OCI-M1 (cell line): ENCODE data around the gene CLIC3.
"Not testable (repeated sequence)": the region's sequence is repeated elsewhere in the genome, so short reads cannot be mapped to it uniquely, and the experiment has no call there.

Experiments used
- DNase-seq: peaks from one replicate; lab custom pipeline; 2025; lab: John Stamatoyannopoulos, UW

Gene CLIC3

GRCh38 chr9:137017071-137017470, 20.7 kb upstream of the CLIC3 start:
- no peak for DNase-seq

GRCh38 chr9:137016436-137016835, 20.1 kb upstream of the CLIC3 start:
- DNase-seq, result no peak

DNA sequence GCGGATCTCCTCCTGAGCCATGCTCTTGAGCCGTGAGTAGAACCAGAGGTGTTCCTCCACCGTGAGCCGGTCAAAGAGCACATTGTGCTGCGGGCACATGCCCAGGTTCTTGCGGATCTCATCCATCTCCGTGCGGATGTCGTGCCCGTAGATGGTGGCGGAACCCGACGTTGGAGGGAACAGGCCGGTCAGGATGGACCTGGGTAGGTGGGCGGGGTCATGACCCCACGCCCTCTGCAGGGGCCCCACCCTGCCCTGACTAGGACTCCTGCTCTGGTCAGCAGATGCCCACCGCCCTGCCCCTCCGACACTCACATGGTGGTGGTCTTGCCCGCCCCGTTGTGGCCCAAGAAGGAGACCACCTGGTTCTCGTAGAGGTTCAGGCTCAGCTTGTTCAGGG, 19.6 kb upstream of the CLIC3 start:
- DNase-seq, result no peak

DNA sequence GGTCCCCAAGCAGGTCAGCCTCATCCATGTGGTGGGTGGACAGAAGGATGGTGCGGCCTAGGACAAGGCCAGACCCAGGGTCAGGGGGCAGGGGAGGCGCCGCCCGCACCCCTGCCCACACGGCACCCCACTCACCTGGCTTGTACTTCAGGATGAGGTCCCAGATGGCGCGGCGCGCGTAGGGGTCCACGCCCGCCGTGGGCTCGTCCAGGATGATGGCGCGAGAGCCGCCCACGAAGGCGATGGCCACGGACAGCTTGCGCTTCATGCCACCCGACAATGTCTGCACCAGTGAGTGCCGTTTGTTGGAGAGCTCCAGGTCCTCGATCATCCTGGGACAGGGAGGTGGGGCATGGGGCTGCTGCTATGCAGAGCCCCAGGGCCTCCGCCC, 19.2 kb upstream of the CLIC3 start:
- no peak for DNase-seq

GRCh38 chr9:137014776-137015539, 18.6 kb upstream of the CLIC3 start:
- DNase-seq, result no peak

DNA sequence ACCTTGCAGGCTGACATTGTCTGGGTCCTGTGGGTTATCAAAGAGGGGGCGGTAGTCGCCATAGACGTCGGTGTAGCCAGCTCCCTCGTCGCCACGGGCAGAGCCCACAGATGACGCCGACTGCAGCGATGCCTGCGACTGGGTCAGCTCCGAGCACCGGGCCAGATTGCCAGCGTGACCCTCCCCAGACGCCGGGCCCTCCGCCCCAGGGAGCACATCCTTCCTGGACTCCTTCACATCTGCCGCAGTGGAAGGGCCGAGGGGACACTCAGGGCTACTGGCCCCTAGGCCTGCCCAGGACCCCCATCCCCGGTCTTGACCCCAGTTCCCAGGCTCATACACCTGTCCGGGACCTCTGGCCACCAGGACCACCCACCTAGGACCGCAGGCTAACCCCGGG, 17.8 kb upstream of the CLIC3 start:
- no peak for DNase-seq

GRCh38 chr9:137013571-137013940, 17.2 kb upstream of the CLIC3 start:
- DNase-seq, result no peak

- DNase-seq, result no peak
Observed at GRCh38 chr9:137012694-137013570, 16.6 kb upstream of the CLIC3 start.

DNA sequence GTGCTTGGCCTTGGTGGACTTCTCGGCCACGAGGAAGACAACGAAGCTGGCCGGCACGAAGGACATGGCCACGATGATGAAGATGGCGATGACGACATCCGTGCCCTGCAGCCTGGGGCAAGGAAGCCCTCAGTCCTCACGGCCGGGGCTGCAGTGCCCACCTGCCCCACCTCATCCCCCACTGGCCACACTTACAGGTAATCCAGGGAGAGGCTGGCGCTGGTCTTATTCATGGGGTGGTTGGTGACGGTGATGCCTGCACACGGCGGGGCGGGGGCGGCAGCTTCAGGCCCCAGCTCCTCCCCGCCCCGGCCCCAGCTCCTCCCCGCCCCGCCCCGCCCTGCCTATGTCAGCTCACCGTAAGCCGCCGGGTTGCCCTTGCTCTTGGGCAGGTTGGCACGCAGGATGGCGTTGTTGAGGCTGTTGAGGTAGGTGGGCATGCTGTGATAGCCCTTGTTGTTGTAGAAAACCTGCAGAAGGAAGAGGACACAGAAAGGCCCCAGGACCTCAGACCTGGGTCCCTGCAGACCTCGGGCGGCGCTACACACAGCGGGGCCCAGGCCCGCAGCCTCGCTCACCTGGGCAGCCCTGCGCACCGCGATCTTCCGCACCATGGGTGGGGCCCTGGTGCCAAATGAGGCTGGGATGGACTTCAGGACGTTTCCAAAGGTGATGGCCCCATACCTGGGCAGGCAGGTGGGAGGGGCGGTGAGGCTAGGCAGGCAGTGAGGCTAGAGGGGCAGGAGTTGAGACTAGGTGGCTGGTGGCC, 15.7 kb upstream of the CLIC3 start:
- no peak for DNase-seq

GRCh38 chr9:137011156-137011555, 14.8 kb upstream of the CLIC3 start:
- DNase-seq, result no peak

DNA sequence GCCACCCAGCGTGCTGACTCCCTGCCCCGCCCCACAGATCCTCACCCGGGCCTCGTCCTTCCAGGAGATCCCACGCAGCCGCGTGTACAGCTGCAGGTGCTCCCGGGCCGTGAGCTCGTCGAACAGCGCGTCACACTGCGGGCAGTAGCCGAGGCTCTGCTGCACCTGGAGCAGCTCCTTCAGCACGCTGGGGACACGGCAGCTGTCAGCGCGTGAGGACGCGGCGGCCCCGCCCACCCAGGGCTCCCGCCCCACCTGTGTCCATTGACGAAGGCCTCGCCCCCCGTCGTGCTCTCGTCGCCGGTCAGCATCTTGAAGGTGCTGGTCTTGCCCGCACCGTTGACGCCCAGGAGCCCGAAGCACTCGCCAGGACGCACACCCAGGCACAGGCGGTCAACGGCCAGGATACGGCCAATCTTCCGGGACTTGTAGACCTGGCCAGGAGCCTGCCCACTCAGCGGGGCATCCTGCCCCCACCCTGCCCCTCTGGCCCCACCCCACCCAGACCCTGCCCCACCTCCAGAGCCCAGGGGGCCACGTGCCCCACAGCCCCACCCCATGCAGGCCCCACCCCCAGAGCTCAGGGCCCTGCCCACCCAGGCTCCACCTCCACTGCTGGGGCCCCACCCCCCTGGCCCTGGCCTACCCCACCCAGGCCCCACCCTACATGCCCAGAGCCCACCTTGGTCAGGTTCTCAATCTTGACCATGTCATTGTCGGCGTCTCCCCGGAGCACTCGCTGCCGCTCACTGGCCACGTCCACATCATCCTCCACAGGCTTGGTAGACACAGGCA, 13.8 kb upstream of the CLIC3 start:
- DNase-seq, result no peak

GRCh38 chr9:137009217-137009616, 12.8 kb upstream of the CLIC3 start:
- no peak for DNase-seq

DNA sequence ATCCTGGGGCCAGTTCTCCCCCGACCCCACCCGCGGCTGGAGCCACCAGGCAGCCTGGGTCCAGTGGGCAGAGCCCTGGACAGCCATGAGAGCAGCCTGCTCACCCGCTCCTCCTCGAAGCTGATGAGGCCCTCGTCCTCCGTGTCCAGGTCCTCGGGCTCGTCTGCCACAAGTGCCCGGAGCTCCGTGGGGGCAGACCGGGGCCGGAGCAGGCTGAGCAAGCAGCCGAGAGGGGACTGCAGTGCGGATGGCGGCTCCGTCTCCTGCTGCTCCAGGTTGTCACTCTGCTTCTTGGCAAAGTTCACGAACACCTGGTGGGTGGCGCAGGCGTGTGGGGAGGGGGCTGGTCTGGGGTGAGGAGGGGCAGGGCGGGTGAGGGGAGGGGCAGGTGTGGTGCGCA, 11.9 kb upstream of the CLIC3 start:
- DNase-seq, result no peak

GRCh38 chr9:137007816-137008270, 11.5 kb upstream of the CLIC3 start:
- DNase-seq, result no peak

DNA sequence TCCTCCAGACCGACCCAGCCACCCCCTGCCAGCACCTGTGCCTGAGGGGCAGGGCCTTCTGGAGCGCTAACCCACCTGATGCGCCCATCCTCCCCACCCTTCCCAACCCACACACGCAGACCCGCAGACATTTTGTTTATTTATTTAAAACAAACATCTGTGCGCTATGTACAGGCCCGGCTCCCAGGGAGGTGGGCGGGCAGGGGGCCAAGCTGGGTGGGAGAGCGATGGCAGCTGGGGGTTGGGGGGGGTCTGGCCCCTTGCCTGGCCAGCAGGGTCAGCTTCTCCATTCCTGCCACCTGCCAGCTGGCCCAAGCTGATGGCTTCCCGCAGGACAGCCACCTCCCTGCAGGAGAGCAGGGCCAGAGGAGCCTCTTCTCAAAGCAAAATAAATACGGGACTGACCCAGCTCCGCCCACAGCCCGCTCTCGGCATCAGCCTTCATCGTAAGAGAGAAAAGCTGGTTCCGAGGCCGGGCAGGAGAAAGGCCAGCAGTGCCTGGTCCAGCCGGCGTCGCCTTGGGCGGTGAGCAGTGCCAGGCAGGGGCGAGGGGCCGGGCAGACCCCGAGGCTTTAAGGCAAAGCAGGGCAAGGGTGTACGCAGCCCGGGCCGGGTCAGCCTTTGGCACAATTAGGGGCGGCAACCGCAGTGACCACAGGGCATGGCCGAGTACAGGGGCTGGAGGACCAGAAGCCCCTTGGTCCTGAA, 10.9 kb upstream of the CLIC3 start:
- no peak for DNase-seq

GRCh38 chr9:137006116-137007003, 10.0 kb upstream of the CLIC3 start:
- no peak for DNase-seq

- DNase-seq, result not testable (repeated sequence)
Observed at GRCh38 chr9:137004285-137004684, 7.9 kb upstream of the CLIC3 start.

GRCh38 chr9:137002646-137003041, 6.3 kb upstream of the CLIC3 start:
- no peak for DNase-seq

GRCh38 chr9:137001857-137002645, 5.7 kb upstream of the CLIC3 start:
- no peak for DNase-seq
